HEK293 (cell line): ENCODE data around the gene ROBO1.

ENCODE experiments used
- CTCF ChIA-PET: fragments of 350-600 bp; formaldehyde crosslinking; extraction: SDS; loops from one replicate; lab custom pipeline; 2021; ENCODE audit warnings: antibody characterized with exemption; lab: Yijun Ruan, JAX
- POLR2A ChIA-PET: fragments of 300-600 bp; formaldehyde crosslinking; extraction: SDS; loops from one replicate; lab custom pipeline; 2020; ENCODE audit warnings: antibody characterized with exemption, inconsistent platforms; lab: Yijun Ruan, JAX
- H3K27ac ChIP-seq: fragments of 200-500 bp; sonication (Bioruptor generic); 2 replicates; pipeline ENCODE4 v1.5.1; 2014; ENCODE audit warnings: low read depth, low read length, control low read depth, inconsistent platforms; ENCODE audit errors: extremely low read depth
- H3K36me3 ChIP-seq, 2 experiments: fragments of 200-500 bp in 1 of 2; sonication (Bioruptor generic) in 1 of 2; 1 replicate in 1 of 2; 2 replicates in 1 of 2; pipeline ENCODE4 v1.5.1; 2014 to 2017; ENCODE audit warnings: inconsistent platforms in 2 of 2, low read length in 2 of 2; ENCODE audit not compliant: control insufficient read depth in 2 of 2, insufficient read depth in 1 of 2
- H3K4me1 ChIP-seq: fragments of 200-500 bp; sonication (Bioruptor generic); 2 replicates; pipeline ENCODE4 v1.5.1; 2014; ENCODE audit warnings: mild to moderate bottlenecking, low read length, inconsistent platforms; ENCODE audit not compliant: control insufficient read depth, insufficient read depth
- H3K4me3 ChIP-seq: 2 replicates; pipeline ENCODE4 v1.5.1; 2011; ENCODE audit warnings: low read depth, mild to moderate bottlenecking, control low read depth, low read length, moderate library complexity
- H3K9me3 ChIP-seq: fragments of 200-500 bp; sonication (Bioruptor generic); 2 replicates; pipeline ENCODE4 v1.5.1; 2014; ENCODE audit warnings: low read depth, low read length, inconsistent platforms; ENCODE audit not compliant: control insufficient read depth, insufficient read depth
- GLI2 ChIP-seq: fragments of 450-650 bp; formaldehyde crosslinking; IDR thresholded peaks from 2 replicates; pipeline ENCODE4; 2017; ENCODE audit warnings: missing biosample characterization, missing genetic modification characterization, low read depth, borderline replicate concordance
- KLF8 ChIP-seq: fragments of 450-650 bp; formaldehyde crosslinking; IDR thresholded peaks from 2 replicates; pipeline ENCODE4 v1.5.1; 2016; ENCODE audit warnings: missing biosample characterization, missing genetic modification characterization
- REPIN1 ChIP-seq: fragments of 450-650 bp; formaldehyde crosslinking; IDR thresholded peaks from 2 replicates; pipeline ENCODE4 v1.5.1; 2017; ENCODE audit warnings: missing biosample characterization, missing genetic modification characterization, low read depth
- SALL2 ChIP-seq: fragments of 450-650 bp; formaldehyde crosslinking; IDR thresholded peaks from 2 replicates; pipeline ENCODE4 v1.5.0; 2017; ENCODE audit warnings: missing biosample characterization, mild to moderate bottlenecking, missing genetic modification characterization, borderline replicate concordance
- TSHZ1 ChIP-seq: fragments of 450-650 bp; formaldehyde crosslinking; IDR thresholded peaks from 2 replicates; pipeline ENCODE4 v1.5.1; 2016; ENCODE audit warnings: missing biosample characterization, missing genetic modification characterization, borderline replicate concordance
- ZBTB20 ChIP-seq: fragments of 450-650 bp; formaldehyde crosslinking; IDR thresholded peaks from 2 replicates; pipeline ENCODE4 v1.5.1; 2016; ENCODE audit warnings: missing biosample characterization, missing genetic modification characterization
- ZBTB6 ChIP-seq: fragments of 450-650 bp; formaldehyde crosslinking; IDR thresholded peaks from 2 replicates; pipeline ENCODE4 v1.5.1; 2017; ENCODE audit warnings: missing biosample characterization, missing genetic modification characterization
- ZNF138 ChIP-seq: fragments of 450-650 bp; formaldehyde crosslinking; IDR thresholded peaks from 2 replicates; pipeline ENCODE4 v1.5.1; 2016; ENCODE audit warnings: missing biosample characterization, missing genetic modification characterization, borderline replicate concordance
- ZNF175 ChIP-seq: fragments of 450-650 bp; formaldehyde crosslinking; IDR thresholded peaks from 2 replicates; pipeline ENCODE4 v1.5.1; 2016; ENCODE audit warnings: missing biosample characterization, missing genetic modification characterization
- ZNF341 ChIP-seq: fragments of 450-650 bp; formaldehyde crosslinking; IDR thresholded peaks from 2 replicates; pipeline ENCODE4; 2016; ENCODE audit warnings: low read depth, missing biosample characterization, missing genetic modification characterization
- ZNF354C ChIP-seq: fragments of 450-650 bp; formaldehyde crosslinking; IDR thresholded peaks from 2 replicates; pipeline ENCODE4 v1.5.1; 2016; ENCODE audit warnings: missing biosample characterization, missing genetic modification characterization, low read depth, borderline replicate concordance
- ZNF404 ChIP-seq: fragments of 450-650 bp; formaldehyde crosslinking; IDR thresholded peaks from 2 replicates; pipeline ENCODE4 v1.5.1; 2017; ENCODE audit warnings: missing biosample characterization, missing genetic modification characterization
- ZNF473 ChIP-seq: fragments of 450-650 bp; formaldehyde crosslinking; IDR thresholded peaks from 2 replicates; pipeline ENCODE4 v1.5.1; 2017; ENCODE audit warnings: missing biosample characterization, missing genetic modification characterization
- ZNF544 ChIP-seq: fragments of 450-650 bp; formaldehyde crosslinking; IDR thresholded peaks from 2 replicates; pipeline ENCODE4 v1.5.0; 2017; ENCODE audit warnings: missing biosample characterization, missing genetic modification characterization
- ZNF664 ChIP-seq: fragments of 450-650 bp; formaldehyde crosslinking; IDR thresholded peaks from 2 replicates; pipeline ENCODE4 v1.5.1; 2016; ENCODE audit warnings: missing biosample characterization, missing genetic modification characterization
- ZNF670 ChIP-seq: fragments of 450-650 bp; formaldehyde crosslinking; IDR thresholded peaks from 2 replicates; pipeline ENCODE4 v1.5.1; 2016; ENCODE audit warnings: missing biosample characterization, missing genetic modification characterization, low read depth
- ZNF692 ChIP-seq: fragments of 450-650 bp; formaldehyde crosslinking; IDR thresholded peaks from 2 replicates; pipeline ENCODE4 v1.5.1; 2016; ENCODE audit warnings: missing biosample characterization, missing genetic modification characterization
- ZXDB ChIP-seq: fragments of 450-650 bp; formaldehyde crosslinking; IDR thresholded peaks from 2 replicates; pipeline ENCODE4 v1.5.1; 2016; ENCODE audit warnings: missing biosample characterization, missing genetic modification characterization
- TF ChIP-seq, protein P1 (sequence below): fragments of 450-650 bp; formaldehyde crosslinking; conservative IDR thresholded peaks from 2 replicates; pipeline ENCODE4 v1.5.1; 2016; ENCODE audit warnings: low read depth, missing biosample characterization, missing genetic modification characterization
- TF ChIP-seq, protein P2 (sequence below): fragments of 450-650 bp; formaldehyde crosslinking; IDR thresholded peaks from 2 replicates; pipeline ENCODE4 v1.5.1; 2016; ENCODE audit warnings: missing biosample characterization, missing genetic modification characterization, low read depth

Gene ROBO1

DNA sequence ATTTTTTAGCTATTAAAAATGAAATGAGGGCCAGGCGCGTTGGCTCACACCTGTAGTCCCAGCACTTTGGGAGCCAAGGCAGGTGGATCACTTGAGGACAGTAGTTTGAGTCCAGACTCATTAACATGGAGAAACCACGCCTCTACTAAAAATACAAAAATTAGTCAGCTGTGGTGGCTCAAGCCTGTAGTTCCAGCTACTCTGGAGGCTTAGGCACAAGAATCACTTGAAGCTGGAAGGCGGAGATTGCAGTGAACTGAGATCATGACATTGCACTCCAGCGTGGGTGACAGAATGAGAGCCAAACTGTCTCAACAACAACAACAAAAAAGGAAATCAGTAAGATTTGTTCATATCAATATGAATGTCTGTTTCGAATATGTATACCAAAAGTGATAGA is 517.1 kb downstream of the ROBO1 start:
- ChIA-PET CTCF (no interaction called here), POLR2A (no interaction called here)
- Histone ChIP-seq H3K4me1 (no peaks in the 10 kb centered on the region), H3K4me3 (no peak overlapping the region), H3K27ac (no peak overlapping the region), H3K9me3 (no peaks in the 10 kb centered on the region), H3K36me3 (no peaks in the 10 kb centered on the region)
- TF ChIP-seq REPIN1 (tag by site-specific recombination) (no peak), ZNF175 (tag by site-specific recombination) (no peak), ZBTB20 (tag by site-specific recombination) (no peak), ZNF473 (tag by site-specific recombination) (no peak), KLF8 (tag by site-specific recombination) (no peak), TSHZ1 (tag by site-specific recombination) (no peak), ZNF354C (tag by site-specific recombination) (no peak), ZNF664 (tag by site-specific recombination) (no peak), ZNF692 (tag by site-specific recombination) (no peak), ZBTB6 (tag by site-specific recombination) (no peak), ZNF341 (tag by site-specific recombination) (no peak), ZNF404 (tag by site-specific recombination) (no peak), ZNF544 (tag by site-specific recombination) (no peak), ZNF670 (no peak), SALL2 (tag by site-specific recombination) (no peak), ZNF138 (tag by site-specific recombination) (no peak), ZXDB (tag by site-specific recombination) (no peak), GLI2 (tag by site-specific recombination) (no peak)
- TF ChIP-seq, protein P1, sequence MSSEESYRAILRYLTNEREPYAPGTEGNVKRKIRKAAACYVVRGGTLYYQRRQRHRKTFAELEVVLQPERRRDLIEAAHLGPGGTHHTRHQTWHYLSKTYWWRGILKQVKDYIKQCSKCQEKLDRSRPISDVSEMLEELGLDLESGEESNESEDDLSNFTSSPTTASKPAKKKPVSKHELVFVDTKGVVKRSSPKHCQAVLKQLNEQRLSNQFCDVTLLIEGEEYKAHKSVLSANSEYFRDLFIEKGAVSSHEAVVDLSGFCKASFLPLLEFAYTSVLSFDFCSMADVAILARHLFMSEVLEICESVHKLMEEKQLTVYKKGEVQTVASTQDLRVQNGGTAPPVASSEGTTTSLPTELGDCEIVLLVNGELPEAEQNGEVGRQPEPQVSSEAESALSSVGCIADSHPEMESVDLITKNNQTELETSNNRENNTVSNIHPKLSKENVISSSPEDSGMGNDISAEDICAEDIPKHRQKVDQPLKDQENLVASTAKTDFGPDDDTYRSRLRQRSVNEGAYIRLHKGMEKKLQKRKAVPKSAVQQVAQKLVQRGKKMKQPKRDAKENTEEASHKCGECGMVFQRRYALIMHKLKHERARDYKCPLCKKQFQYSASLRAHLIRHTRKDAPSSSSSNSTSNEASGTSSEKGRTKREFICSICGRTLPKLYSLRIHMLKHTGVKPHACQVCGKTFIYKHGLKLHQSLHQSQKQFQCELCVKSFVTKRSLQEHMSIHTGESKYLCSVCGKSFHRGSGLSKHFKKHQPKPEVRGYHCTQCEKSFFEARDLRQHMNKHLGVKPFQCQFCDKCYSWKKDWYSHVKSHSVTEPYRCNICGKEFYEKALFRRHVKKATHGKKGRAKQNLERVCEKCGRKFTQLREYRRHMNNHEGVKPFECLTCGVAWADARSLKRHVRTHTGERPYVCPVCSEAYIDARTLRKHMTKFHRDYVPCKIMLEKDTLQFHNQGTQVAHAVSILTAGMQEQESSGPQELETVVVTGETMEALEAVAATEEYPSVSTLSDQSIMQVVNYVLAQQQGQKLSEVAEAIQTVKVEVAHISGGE, result no peak
- TF ChIP-seq, protein P2, sequence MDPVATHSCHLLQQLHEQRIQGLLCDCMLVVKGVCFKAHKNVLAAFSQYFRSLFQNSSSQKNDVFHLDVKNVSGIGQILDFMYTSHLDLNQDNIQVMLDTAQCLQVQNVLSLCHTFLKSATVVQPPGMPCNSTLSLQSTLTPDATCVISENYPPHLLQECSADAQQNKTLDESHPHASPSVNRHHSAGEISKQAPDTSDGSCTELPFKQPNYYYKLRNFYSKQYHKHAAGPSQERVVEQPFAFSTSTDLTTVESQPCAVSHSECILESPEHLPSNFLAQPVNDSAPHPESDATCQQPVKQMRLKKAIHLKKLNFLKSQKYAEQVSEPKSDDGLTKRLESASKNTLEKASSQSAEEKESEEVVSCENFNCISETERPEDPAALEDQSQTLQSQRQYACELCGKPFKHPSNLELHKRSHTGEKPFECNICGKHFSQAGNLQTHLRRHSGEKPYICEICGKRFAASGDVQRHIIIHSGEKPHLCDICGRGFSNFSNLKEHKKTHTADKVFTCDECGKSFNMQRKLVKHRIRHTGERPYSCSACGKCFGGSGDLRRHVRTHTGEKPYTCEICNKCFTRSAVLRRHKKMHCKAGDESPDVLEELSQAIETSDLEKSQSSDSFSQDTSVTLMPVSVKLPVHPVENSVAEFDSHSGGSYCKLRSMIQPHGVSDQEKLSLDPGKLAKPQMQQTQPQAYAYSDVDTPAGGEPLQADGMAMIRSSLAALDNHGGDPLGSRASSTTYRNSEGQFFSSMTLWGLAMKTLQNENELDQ, result no peak
